ENCODE measurements around the gene NSRP1.
"Not testable (repeated sequence)": the region's sequence is repeated elsewhere in the genome, so short reads cannot be mapped to it uniquely, and the experiment has no call there.

Gene NSRP1

GRCh38 chr17:30186761-30187160, 70.1 kb downstream of the NSRP1 start:
- DNase-seq (ENCODE audit: low spot score), result no peak

- no peak for DNase-seq (ENCODE audit: low spot score)
Measured at GRCh38 chr17:30187573-30187972, 71.0 kb downstream of the NSRP1 start.

GRCh38 chr17:30188211-30188939, 71.8 kb downstream of the NSRP1 start:
- DNase-seq (ENCODE audit: low spot score), result no peak

- DNase-seq (ENCODE audit: low spot score), result no peak
Measured at GRCh38 chr17:30191072-30191471, 74.5 kb downstream of the NSRP1 start.

- DNase-seq (ENCODE audit: low spot score), result no peak
Measured at GRCh38 chr17:30196504-30196903, 79.9 kb downstream of the NSRP1 start.

GRCh38 chr17:30197416-30197815, 80.8 kb downstream of the NSRP1 start:
- no peak for DNase-seq (ENCODE audit: low spot score)

- no peak for DNase-seq (ENCODE audit: low spot score)
Measured at GRCh38 chr17:30199600-30199999, 83.0 kb downstream of the NSRP1 start.

- DNase-seq (ENCODE audit: low spot score), result peak; percentile 54
Measured at GRCh38 chr17:30200106-30200505, 83.5 kb downstream of the NSRP1 start.

GRCh38 chr17:30200656-30201055, 84.0 kb downstream of the NSRP1 start:
- not testable (repeated sequence) for DNase-seq (ENCODE audit: low spot score)

- DNase-seq (ENCODE audit: low spot score), result no peak
Measured at GRCh38 chr17:30203471-30203981, 86.9 kb downstream of the NSRP1 start.

GRCh38 chr17:30207655-30208054, 91.0 kb downstream of the NSRP1 start:
- no peak for DNase-seq (ENCODE audit: low spot score)

- no peak for DNase-seq (ENCODE audit: low spot score)
Measured at GRCh38 chr17:30208214-30208613, 91.6 kb downstream of the NSRP1 start.

GRCh38 chr17:30209930-30210329, 93.3 kb downstream of the NSRP1 start:
- DNase-seq (ENCODE audit: low spot score), result no peak

- no peak for DNase-seq (ENCODE audit: low spot score)
Measured at GRCh38 chr17:30210366-30210765, 93.8 kb downstream of the NSRP1 start.

GRCh38 chr17:30210901-30211300, 94.3 kb downstream of the NSRP1 start:
- DNase-seq (ENCODE audit: low spot score), result no peak

GRCh38 chr17:30211371-30211770, 94.8 kb downstream of the NSRP1 start:
- no peak for DNase-seq (ENCODE audit: low spot score)

- DNase-seq (ENCODE audit: low spot score), result no peak
Measured at GRCh38 chr17:30212750-30213149, 96.1 kb downstream of the NSRP1 start.

GRCh38 chr17:30217054-30217453, 100.4 kb downstream of the NSRP1 start:
- DNase-seq (ENCODE audit: low spot score), result no peak

GRCh38 chr17:30217746-30218245, 101.2 kb downstream of the NSRP1 start:
- no peak for DNase-seq (ENCODE audit: low spot score)

GRCh38 chr17:30218799-30219198, 102.2 kb downstream of the NSRP1 start:
- no peak for DNase-seq (ENCODE audit: low spot score)

GRCh38 chr17:30219315-30219714, 102.7 kb downstream of the NSRP1 start:
- no peak for DNase-seq (ENCODE audit: low spot score)

GRCh38 chr17:30219833-30220232, 103.2 kb downstream of the NSRP1 start:
- no peak for DNase-seq (ENCODE audit: low spot score)

GRCh38 chr17:30220414-30220813, 103.8 kb downstream of the NSRP1 start:
- no peak for DNase-seq (ENCODE audit: low spot score)

- no peak for DNase-seq (ENCODE audit: low spot score)
Measured at GRCh38 chr17:30221346-30221745, 104.7 kb downstream of the NSRP1 start.

Data from hematopoietic multipotent progenitor cell treated with erythropoietin and hydrocortisone succinate and interleukin-3 and kit ligand, for 15 days (in vitro differentiated cells).